Activated gamma-delta T cell (primary cell): ENCODE data around the gene RFLNA.

ENCODE experiments used
- DNase-seq: peaks from one replicate; lab custom pipeline; 2025; lab: John Stamatoyannopoulos, UW

The RFLNA gene

GRCh38 chr12:124303579-124304313 lies 8.9 kb downstream of the RFLNA start:
- DNase-seq, result no peak

- no peak for DNase-seq
These were observed 9.5 kb downstream of the RFLNA start for GRCh38 chr12:124304314-124304790.

GRCh38 chr12:124305136-124305535 lies 10.2 kb downstream of the RFLNA start:
- no peak for DNase-seq

DNA sequence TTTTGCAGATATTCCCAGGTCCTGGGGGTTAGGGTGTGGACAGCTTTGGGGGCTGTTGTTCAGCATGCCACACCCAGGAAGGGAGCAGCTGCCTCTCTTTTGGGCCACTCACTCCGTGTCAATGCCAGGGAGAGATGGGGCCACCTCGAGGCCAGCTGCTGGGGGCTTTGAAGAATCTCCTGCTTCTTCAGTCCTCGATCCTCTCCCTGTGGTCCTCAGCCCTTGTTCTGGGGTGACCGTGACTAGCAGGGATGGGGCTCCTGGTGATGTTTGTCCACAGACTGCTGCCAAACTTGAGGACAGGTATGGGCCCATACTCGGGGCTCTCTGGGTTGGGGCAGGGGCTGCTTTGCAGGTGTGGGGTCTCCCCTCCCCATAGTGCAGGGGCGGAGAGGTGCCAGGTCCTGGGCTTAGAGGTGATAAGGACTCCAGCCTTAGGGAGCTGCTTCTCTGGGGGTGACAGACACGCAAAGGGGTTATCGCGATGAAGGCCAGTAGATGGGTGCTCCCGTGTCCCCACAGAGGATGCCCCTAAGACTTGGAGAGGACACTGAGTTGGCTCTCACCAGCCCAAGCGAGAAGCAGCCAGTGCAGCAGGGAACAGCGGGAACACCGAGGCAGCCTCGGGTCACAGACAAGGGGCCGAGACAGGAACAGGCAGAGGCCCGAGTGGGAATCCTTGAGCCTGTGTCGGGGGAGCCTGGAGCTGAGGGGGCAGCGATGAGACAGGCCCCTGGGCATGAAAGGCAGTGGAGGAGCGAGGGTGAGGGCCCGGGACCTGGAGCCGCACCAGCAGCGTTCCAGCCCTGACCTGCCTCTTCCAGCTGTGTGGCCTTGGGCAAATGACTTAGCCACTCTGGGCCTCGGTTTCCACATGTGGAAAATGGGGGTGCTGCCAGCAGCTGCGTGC lies 11.1 kb downstream of the RFLNA start:
- DNase-seq, result no peak

DNA sequence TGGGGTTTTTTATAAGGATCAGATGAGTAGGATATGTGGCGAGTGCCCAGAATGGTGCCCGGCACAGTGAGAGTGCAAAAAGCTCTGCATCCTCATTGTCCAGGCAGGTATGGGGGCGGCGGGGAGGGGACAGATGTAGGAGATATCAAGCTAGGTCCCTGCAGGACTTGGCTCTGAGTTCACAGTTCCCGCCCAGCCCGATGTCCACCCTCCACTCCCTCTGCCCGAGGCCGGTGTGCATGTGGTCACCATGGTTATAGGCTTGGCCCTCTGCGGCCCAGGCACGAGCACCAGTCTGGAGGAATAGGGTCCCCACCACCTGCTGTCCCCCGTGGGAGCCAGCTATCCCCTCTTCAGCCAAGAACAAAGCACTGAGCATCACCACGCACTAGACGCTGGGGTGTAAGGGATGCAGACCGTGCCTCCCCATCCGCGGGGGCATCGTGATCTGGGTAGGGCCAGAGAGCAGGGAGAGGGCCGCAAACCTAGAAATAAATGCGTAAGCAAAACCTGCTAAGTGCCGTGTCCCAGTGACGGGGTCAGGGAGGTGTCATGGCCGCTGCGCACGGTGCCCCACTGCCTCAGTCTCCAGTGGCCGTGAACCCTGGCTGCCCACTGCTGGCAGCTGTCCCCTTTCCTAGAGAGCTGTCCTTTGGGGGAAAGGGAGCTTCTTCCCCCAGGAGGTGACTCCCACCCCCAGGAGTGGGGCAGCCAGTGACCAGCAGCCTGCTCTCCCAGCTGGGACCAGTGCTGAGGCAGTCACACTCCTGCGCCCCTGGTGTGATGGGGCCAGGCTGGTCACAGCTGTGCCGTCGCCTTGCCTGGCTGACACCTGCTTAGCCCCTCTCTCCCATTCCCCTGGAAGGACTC lies 12.0 kb downstream of the RFLNA start:
- DNase-seq, result no peak

- DNase-seq, result no peak
These were observed 12.6 kb downstream of the RFLNA start for GRCh38 chr12:124307556-124307825.

- DNase-seq, result no peak
These were observed 13.8 kb downstream of the RFLNA start for GRCh38 chr12:124308741-124309140.

DNA sequence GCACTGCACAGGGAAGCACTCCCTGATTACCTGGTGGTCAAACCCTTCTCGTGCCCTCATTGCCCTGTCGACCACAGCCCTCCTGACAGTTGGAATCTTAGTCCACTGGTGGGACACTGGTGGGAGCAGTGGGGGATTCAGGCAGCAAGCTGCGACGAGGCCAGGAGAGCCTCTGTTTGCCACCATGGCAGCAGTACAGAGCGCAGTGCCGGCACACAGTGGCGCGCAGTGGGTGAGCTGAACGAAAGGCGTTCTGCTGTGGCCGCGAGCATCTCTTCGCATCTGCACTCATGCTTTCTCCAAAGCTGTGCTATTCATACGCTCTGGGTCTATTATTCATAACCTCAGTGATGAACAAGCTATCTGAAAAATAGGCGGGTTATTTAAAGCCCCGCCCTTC lies 14.3 kb downstream of the RFLNA start:
- DNase-seq, result no peak

- no peak for DNase-seq
These were observed 14.9 kb downstream of the RFLNA start for GRCh38 chr12:124309744-124310143.

DNA sequence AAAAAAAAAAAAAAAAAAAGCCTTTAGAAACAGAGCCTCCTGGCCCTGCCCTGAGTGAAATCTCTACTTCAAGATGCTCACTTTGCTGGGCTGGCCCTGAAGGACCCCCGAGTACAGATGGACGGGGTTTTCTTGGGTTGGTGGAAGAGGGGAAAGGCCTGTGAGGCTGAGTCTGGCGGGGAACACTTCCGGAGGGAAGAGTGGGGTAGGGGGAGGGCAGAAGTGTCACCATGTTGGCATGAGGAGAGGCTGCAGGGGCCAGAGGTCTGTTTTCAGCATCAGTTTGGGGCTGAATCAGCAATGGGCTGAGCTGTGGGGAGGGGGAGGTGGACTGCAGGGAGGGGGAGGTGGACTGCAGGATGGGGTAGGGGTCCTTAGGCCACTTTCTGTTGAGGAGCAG lies 15.3 kb downstream of the RFLNA start:
- no peak for DNase-seq

DNA sequence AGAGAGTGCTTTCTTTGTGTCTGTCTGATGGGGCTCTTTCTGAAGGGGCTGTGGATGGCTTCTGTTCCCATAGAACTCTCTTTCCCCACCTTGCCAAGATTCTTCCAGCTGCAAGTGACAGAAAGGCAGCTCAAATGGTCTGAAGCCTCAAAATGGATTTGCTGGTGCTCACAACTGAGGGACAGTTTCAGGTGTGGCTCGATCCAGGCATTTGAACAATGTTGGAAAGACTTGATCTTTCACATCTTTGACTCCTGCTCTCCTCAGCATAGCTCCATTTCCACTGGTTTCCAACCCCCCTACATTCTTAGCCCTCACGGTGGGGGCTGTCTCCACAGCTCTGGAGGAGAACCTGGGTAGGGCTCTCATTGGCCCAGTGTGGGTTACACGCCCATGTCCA lies 15.9 kb downstream of the RFLNA start:
- DNase-seq, result no peak

DNA sequence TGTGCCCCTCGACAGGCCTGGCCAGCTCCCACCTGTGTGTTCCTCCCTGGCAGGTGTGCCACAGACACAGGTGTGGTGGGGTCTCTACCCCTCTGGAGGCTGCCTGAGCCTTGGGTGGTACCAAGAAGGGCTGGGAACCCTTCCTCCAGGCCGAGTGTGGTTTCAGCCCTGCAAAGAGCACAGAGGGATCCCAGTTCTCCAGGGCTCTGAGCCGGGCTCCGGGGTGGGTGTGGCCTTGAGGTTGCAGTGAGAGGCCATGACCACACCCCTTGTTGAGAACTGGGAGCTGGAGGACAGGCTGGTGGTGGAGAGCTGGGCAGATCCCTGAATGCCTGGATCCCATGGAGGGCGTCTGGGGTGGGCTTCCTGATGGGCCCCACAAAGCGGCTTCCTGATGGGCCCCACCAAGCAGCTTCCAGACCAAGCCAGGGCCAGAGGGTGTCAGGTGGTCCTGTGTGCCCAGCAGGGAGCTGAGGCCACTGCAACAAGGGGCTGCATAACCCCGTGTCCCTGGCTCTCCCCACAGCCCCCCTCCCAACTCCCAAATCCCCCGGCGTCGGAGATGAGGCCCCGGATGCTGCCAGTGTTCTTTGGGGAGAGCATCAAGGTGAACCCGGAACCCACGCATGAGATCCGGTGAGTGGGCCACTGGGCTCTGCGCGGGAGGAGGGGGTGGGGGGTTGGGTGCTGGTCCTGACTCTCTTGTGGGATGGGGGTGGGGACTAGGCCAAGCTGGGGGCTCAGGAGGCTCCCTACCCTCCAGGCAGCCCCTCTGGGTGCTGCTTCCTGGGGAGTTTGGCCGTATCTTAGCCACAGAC lies 16.6 kb downstream of the RFLNA start:
- DNase-seq, result no peak

GRCh38 chr12:124312601-124313000 lies 17.7 kb downstream of the RFLNA start:
- DNase-seq, result no peak

GRCh38 chr12:124314207-124314606 lies 19.3 kb downstream of the RFLNA start:
- DNase-seq, result no peak

- no peak for DNase-seq
These were observed 19.9 kb downstream of the RFLNA start for GRCh38 chr12:124314766-124315165.

DNA sequence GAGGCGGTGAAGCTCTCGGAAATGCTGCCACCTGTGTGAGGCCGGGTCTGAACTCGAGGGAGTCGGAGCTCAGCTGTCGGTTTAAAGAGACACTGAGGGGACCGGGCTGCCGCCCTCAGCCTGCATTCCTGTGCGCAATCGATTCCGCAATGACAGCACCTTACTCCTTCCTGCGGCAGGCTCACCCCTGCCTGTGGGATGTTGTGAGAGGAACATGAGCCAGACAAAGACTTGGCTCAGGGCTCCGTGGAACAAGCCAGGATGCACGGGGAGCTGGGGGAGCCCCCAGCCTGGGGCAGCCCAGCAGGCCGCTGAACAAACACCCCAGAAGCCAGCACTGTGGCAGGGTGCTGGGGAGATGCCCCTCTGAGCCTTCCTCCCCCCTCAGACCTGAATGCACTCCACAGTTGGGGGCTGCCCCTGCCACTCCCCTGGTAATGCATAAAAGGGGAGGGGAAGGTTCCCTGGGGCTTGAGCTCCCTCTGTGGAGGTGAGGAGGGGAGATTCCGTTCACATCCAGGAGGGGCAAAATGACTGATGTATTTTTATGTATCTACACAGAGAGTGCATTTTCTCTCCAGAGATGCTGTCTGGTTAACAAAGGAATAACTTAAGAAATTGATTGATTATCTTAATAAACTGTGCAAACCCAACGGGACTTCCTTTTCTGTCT lies 20.6 kb downstream of the RFLNA start:
- DNase-seq, result no peak

DNA sequence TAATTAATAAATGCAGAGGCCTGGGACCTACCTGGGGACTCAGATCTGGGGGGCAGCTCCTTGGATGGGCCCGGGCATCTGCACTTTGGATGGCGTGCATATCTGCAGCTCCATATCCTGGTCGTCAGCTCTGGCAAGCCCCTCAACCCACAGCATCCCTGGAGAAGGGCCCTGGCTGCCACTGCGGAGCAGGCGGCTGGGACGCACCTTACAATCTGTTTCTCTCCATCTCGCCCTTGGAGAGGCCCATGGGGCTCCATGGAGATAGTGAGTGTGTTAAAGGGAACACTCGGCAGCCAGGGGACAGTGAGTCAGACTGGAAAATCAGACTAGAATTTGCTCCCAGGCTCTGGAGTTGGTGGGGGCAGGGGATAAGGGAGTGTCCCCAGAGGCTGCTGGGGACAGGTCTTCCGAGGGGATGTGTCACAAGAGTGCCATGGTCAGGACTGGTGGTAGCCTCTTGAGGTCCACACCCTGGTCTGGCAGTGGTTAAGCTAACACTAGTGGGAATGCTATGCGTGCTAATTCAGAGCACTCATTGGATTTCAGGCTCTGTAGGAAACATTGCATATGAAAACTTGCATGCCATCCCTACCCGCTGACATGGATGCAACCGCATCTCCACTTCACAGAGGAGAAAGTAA lies 21.5 kb downstream of the RFLNA start:
- DNase-seq, result no peak

GRCh38 chr12:124317400-124317799 lies 22.5 kb downstream of the RFLNA start:
- no peak for DNase-seq

DNA sequence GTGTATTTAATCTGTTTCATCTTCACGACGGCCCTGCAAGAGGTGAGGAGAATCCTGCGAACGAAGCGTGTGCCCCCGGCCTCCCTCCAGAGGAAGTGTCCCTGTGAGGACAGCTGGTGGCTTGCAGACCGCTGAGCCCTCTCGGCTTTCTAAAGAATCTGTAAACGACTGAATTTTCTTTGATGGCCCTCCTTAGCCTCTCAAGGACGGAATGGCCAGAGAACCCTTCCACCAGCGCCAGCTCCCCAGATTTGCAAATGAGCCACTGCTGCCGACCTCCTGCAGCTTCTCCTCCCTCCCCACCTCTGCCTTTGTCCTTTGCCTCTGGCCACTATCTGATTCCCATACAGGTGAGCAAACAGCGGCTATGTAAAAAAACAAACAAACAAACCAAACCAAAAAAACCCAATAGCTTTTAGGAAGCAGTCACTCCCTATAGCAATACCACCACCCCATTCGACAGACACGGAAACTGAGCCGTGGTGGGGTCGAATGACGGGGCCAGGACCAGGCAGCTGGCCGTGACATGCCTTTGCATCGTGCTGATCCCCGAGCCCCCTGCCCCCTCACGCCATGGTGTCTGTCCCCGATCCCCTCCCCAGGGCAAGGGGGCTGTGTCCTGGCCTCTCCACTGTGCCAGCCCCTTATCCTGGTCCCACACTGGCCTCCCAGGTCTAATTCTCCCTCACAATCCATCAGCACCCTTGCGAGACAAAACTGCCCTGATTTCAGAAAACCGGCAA lies 23.6 kb downstream of the RFLNA start:
- no peak for DNase-seq
